Measurements from ENCODE around the gene PLEKHF1. TPM values are rescaled to one million over a fixed set of nuclear protein-coding genes. Genes with fewer than 3 reads are reported as not detected.

PLEKHF1 gene
- total and polyA plus RNA-seq, 2 experiments from 2014 or later: 10.1 to 25.1 TPM

DNA sequence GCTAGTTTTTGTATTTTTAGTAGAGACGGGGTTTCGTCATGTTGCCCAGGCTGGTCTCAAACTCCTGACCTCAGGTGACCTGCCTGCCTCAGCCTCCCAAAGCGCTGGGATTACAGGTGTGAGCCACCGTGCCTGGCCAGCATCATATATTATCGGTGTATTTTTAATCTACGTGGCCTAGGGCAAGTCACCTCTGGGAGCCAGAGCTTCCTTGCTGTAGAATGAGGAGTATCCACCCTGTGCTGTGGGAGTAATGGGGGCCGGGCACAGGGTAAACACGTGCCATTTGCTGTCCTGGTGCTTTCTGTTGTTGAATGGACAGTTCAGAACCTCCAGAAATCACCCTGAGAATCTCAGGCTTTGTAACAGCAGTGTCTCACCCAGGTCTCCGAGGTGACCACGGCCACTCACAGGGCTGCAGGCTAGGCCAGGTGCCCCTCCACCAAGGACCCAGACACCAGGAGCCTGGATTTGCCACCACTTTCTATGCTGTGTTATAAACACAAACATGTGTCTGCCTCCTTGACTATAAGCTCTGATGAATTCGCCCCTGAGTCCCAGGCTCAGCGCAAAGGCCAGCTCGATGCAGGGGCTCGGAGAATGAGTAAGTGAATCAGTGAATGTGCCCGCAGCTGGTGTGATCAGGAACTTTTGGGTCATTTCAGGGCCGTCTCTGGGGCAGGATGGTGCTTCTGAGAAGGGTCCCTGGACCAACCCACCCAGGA lies 36.4 kb upstream of the PLEKHF1 start:
- H3K27me3 ChIP-seq (ENCODE audit: insufficient read depth): no peaks in the 10 kb centered on the region
- no peaks in the 10 kb centered on the region for H3K79me2 ChIP-seq (replicated peaks; ENCODE audit: insufficient read depth)
- TF ChIP-seq, protein P1, sequence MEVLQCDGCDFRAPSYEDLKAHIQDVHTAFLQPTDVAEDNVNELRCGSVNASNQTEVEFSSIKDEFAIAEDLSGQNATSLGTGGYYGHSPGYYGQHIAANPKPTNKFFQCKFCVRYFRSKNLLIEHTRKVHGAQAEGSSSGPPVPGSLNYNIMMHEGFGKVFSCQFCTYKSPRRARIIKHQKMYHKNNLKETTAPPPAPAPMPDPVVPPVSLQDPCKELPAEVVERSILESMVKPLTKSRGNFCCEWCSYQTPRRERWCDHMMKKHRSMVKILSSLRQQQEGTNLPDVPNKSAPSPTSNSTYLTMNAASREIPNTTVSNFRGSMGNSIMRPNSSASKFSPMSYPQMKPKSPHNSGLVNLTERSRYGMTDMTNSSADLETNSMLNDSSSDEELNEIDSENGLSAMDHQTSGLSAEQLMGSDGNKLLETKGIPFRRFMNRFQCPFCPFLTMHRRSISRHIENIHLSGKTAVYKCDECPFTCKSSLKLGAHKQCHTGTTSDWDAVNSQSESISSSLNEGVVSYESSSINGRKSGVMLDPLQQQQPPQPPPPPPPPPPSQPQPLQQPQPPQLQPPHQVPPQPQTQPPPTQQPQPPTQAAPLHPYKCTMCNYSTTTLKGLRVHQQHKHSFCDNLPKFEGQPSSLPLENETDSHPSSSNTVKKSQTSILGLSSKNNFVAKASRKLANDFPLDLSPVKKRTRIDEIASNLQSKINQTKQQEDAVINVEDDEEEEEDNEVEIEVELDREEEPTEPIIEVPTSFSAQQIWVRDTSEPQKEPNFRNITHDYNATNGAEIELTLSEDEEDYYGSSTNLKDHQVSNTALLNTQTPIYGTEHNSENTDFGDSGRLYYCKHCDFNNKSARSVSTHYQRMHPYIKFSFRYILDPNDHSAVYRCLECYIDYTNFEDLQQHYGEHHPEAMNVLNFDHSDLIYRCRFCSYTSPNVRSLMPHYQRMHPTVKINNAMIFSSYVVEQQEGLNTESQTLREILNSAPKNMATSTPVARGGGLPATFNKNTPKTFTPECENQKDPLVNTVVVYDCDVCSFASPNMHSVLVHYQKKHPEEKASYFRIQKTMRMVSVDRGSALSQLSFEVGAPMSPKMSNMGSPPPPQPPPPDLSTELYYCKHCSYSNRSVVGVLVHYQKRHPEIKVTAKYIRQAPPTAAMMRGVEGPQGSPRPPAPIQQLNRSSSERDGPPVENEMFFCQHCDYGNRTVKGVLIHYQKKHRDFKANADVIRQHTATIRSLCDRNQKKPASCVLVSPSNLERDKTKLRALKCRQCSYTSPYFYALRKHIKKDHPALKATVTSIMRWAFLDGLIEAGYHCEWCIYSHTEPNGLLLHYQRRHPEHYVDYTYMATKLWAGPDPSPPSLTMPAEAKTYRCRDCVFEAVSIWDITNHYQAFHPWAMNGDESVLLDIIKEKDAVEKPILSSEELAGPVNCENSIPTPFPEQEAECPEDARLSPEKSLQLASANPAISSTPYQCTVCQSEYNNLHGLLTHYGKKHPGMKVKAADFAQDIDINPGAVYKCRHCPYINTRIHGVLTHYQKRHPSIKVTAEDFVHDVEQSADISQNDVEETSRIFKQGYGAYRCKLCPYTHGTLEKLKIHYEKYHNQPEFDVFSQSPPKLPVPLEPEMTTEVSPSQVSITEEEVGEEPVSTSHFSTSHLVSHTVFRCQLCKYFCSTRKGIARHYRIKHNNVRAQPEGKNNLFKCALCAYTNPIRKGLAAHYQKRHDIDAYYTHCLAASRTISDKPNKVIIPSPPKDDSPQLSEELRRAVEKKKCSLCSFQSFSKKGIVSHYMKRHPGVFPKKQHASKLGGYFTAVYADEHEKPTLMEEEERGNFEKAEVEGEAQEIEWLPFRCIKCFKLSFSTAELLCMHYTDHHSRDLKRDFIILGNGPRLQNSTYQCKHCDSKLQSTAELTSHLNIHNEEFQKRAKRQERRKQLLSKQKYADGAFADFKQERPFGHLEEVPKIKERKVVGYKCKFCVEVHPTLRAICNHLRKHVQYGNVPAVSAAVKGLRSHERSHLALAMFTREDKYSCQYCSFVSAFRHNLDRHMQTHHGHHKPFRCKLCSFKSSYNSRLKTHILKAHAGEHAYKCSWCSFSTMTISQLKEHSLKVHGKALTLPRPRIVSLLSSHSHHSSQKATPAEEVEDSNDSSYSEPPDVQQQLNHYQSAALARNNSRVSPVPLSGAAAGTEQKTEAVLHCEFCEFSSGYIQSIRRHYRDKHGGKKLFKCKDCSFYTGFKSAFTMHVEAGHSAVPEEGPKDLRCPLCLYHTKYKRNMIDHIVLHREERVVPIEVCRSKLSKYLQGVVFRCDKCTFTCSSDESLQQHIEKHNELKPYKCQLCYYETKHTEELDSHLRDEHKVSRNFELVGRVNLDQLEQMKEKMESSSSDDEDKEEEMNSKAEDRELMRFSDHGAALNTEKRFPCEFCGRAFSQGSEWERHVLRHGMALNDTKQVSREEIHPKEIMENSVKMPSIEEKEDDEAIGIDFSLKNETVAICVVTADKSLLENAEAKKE (CRISPR knock-in tag; IDR thresholded peaks at IDR 0.05): no peak
- TF ChIP-seq ZNF114 (CRISPR knock-in tag; IDR thresholded peaks at IDR 0.05): no peak
- no peaks in the 10 kb centered on the region for H3K9me2 ChIP-seq (ENCODE audit: insufficient read depth)
- no peaks in the 10 kb centered on the region for H3K36me3 Mint-ChIP-seq (ENCODE audit: low read depth)
- H3K4me3 Mint-ChIP-seq: no peak overlapping the region
- no peaks in the 10 kb centered on the region; the same call in 2 of the 3 replicates for H3K9me3 Mint-ChIP-seq
- H3K4me1 Mint-ChIP-seq: peaks cover 8% of the 10 kb centered on the region
- H3K27ac Mint-ChIP-seq: no peak overlapping the region
- peaks cover 10% of the 10 kb centered on the region for H3K4me1 ChIP-seq (ENCODE audit: insufficient read depth)
- no peak overlapping the region for H2AFZ ChIP-seq
- no peak for ATAC-seq
- no peaks in the 10 kb centered on the region for H4K20me1 ChIP-seq (replicated peaks; ENCODE audit: insufficient read depth)
- no peaks in the 10 kb centered on the region for H3K36me3 ChIP-seq (ENCODE audit: insufficient read depth)
- H3K4me2 ChIP-seq: no peak overlapping the region
- peaks cover 4% of the 10 kb centered on the region for H3K27me3 Mint-ChIP-seq (ENCODE audit: insufficient read depth, low read depth, poor library complexity)
- H3K27ac ChIP-seq (ENCODE audit: low read depth): no peak overlapping the region
- no peak for DNase-seq (ENCODE audit: low spot score)
- no peak overlapping the region for H3K4me3 ChIP-seq
- no peaks in the 10 kb centered on the region for H3F3A ChIP-seq (replicated peaks; ENCODE audit: low read depth)

DNA sequence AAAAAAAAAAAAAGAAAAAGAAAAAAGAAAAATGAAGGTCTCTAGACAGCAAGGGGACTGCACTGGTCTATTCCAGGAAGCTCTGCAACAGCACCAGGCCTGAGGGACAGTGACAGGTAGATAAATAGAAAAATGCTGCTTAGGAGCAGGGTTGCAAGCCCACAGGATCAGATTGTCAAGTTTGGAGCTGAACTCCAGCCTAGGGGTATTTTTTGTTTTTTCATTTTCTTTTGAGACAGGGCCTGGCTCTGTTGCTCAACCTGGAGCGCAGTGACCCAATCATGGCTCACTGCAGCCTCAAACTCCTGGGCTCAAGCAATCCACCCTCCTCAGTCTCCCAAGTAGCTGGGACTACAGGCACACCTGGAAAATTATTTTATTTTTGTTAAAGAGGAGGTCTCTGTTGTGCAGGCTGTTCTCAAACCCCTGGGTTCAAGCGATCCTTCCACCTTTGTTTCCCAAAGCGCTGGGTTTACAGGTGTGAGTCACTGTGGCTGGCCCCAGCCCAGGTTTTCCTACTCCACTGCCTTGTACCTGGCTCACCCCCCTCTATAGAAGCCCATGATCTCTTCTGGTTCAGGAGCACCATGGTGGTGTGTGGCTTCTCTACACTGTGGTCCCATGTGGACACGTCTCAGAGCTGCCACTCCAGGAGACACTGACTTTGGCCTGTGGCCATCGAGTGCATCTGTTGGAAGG lies 35.3 kb upstream of the PLEKHF1 start:
- H3K4me3 Mint-ChIP-seq: no peak overlapping the region
- no peaks in the 10 kb centered on the region for H3K9me3 Mint-ChIP-seq
- peaks cover 6% of the 10 kb centered on the region for H3K4me1 Mint-ChIP-seq
- Histone ChIP-seq H3K27ac (ENCODE audit: low read depth) (no peak overlapping the region), H3K79me2 (replicated peaks; ENCODE audit: insufficient read depth) (no peaks in the 10 kb centered on the region), H3K4me3 (no peak overlapping the region), H3K4me1 (ENCODE audit: insufficient read depth) (peaks cover 9% of the 10 kb centered on the region), H3K36me3 (ENCODE audit: insufficient read depth) (no peaks in the 10 kb centered on the region), H3F3A (replicated peaks; ENCODE audit: low read depth) (no peaks in the 10 kb centered on the region), H3K27me3 (ENCODE audit: insufficient read depth) (no peaks in the 10 kb centered on the region), H2AFZ (no peak overlapping the region), H3K4me2 (no peak overlapping the region), H3K9me2 (ENCODE audit: insufficient read depth) (no peaks in the 10 kb centered on the region), H4K20me1 (replicated peaks; ENCODE audit: insufficient read depth) (no peaks in the 10 kb centered on the region)
- H3K27ac Mint-ChIP-seq: no peak overlapping the region
- no peak for ATAC-seq
- H3K36me3 Mint-ChIP-seq (ENCODE audit: low read depth): no peaks in the 10 kb centered on the region
- no peak for DNase-seq (ENCODE audit: low spot score)
- peaks cover 3% of the 10 kb centered on the region for H3K27me3 Mint-ChIP-seq (ENCODE audit: insufficient read depth, low read depth, poor library complexity)
- TF ChIP-seq EZH2 (IDR thresholded peaks at IDR 0.05; ENCODE audit: low read depth, unreplicated experiment) (no peak), EZH2phosphoT487 (IDR thresholded peaks at IDR 0.05; ENCODE audit: unreplicated experiment) (no peak), JUNB (IDR thresholded peaks at IDR 0.05; ENCODE audit: unreplicated experiment) (no peak)
- TF ChIP-seq, protein P2, sequence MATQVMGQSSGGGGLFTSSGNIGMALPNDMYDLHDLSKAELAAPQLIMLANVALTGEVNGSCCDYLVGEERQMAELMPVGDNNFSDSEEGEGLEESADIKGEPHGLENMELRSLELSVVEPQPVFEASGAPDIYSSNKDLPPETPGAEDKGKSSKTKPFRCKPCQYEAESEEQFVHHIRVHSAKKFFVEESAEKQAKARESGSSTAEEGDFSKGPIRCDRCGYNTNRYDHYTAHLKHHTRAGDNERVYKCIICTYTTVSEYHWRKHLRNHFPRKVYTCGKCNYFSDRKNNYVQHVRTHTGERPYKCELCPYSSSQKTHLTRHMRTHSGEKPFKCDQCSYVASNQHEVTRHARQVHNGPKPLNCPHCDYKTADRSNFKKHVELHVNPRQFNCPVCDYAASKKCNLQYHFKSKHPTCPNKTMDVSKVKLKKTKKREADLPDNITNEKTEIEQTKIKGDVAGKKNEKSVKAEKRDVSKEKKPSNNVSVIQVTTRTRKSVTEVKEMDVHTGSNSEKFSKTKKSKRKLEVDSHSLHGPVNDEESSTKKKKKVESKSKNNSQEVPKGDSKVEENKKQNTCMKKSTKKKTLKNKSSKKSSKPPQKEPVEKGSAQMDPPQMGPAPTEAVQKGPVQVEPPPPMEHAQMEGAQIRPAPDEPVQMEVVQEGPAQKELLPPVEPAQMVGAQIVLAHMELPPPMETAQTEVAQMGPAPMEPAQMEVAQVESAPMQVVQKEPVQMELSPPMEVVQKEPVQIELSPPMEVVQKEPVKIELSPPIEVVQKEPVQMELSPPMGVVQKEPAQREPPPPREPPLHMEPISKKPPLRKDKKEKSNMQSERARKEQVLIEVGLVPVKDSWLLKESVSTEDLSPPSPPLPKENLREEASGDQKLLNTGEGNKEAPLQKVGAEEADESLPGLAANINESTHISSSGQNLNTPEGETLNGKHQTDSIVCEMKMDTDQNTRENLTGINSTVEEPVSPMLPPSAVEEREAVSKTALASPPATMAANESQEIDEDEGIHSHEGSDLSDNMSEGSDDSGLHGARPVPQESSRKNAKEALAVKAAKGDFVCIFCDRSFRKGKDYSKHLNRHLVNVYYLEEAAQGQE (IDR thresholded peaks at IDR 0.05; ENCODE audit: unreplicated experiment): no peak
- TF ChIP-seq, protein P3, sequence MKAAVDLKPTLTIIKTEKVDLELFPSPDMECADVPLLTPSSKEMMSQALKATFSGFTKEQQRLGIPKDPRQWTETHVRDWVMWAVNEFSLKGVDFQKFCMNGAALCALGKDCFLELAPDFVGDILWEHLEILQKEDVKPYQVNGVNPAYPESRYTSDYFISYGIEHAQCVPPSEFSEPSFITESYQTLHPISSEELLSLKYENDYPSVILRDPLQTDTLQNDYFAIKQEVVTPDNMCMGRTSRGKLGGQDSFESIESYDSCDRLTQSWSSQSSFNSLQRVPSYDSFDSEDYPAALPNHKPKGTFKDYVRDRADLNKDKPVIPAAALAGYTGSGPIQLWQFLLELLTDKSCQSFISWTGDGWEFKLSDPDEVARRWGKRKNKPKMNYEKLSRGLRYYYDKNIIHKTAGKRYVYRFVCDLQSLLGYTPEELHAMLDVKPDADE (IDR thresholded peaks at IDR 0.05): no peak

Measured in GM23338 (cell line).